ENCODE measurements around the gene SSUH2. TPM values are rescaled to one million over a fixed set of nuclear protein-coding genes. Genes with fewer than 3 reads are reported as not detected.

SSUH2 gene
- total RNA-seq, 2 donors from 2014 or later, result 5.3 to 7.9 TPM

DNA sequence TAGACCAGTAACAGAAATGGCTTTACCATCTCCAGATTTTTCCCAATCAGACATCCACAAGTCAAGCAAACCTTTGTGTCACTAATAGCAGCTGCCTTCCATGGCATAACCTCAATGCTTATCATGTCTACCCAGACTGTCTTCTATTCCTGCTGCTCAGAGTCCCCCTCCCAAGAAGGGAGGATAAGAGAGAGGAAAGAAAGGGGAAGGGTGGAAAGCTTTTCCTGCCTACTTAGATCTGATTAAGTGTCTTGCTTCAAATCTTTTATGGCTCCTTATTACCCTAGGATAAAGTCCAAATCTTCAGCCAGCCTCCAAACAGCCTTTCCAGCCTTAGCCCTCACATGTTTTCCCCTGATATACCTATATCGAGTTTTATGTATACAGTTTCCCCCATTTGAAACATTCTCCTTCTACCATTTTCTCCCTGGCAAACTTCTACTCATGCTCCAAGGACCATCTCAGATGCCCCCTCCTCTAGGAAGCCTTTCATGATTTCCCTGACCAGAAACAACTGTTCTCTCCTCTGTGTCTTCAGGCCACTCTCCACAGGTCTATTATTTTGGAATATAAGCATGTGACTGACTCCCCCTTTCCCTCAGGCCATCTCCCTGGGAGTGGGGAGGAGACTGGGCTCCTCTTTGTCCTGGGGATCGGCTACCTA lies 7.9 kb upstream of the SSUH2 start:
- Mint-ChIP-seq H3K27ac (no peak overlapping the region), H3K27me3 (ENCODE audit: insufficient read depth) (peaks cover 4% of the 10 kb centered on the region), H3K9me3 (peaks cover 11% of the 10 kb centered on the region), H3K36me3 (ENCODE audit: low read depth) (peaks cover 8% of the 10 kb centered on the region), H3K4me1 (peaks cover 31% of the 10 kb centered on the region), H3K4me3 (no peak overlapping the region)
- Histone ChIP-seq H3K9ac (ENCODE audit: extremely low read depth, low read length, poor library complexity, severe bottlenecking) (no peak overlapping the region), H3K4me1 (ENCODE audit: control insufficient read depth, insufficient read depth, low read length) (peaks cover 3% of the 10 kb centered on the region), H3K9me3 (ENCODE audit: control insufficient read depth, low read length) (peaks cover 15% of the 10 kb centered on the region), H3K27me3 (ENCODE audit: control insufficient read depth, insufficient read depth, low read length, poor library complexity, severe bottlenecking) (no peaks in the 10 kb centered on the region), H3K27ac (ENCODE audit: low read depth, low read length) (no peak overlapping the region), H3K4me3 (ENCODE audit: low read length) (no peak overlapping the region), H3K36me3 (ENCODE audit: control insufficient read depth, insufficient read depth, low read length) (peaks cover 16% of the 10 kb centered on the region)
- 90 to 100% methylated on average over 1 to 2 of the region's 2 CpGs for WGBS, 2 experiments (ENCODE audit: insufficient coverage in 1 of 2, insufficient read length in 1 of 2)
- no peak for DNase-seq
- TF ChIP-seq, protein P1, sequence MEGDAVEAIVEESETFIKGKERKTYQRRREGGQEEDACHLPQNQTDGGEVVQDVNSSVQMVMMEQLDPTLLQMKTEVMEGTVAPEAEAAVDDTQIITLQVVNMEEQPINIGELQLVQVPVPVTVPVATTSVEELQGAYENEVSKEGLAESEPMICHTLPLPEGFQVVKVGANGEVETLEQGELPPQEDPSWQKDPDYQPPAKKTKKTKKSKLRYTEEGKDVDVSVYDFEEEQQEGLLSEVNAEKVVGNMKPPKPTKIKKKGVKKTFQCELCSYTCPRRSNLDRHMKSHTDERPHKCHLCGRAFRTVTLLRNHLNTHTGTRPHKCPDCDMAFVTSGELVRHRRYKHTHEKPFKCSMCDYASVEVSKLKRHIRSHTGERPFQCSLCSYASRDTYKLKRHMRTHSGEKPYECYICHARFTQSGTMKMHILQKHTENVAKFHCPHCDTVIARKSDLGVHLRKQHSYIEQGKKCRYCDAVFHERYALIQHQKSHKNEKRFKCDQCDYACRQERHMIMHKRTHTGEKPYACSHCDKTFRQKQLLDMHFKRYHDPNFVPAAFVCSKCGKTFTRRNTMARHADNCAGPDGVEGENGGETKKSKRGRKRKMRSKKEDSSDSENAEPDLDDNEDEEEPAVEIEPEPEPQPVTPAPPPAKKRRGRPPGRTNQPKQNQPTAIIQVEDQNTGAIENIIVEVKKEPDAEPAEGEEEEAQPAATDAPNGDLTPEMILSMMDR (conservative IDR thresholded peaks at IDR 0.05), result no peak

DNA sequence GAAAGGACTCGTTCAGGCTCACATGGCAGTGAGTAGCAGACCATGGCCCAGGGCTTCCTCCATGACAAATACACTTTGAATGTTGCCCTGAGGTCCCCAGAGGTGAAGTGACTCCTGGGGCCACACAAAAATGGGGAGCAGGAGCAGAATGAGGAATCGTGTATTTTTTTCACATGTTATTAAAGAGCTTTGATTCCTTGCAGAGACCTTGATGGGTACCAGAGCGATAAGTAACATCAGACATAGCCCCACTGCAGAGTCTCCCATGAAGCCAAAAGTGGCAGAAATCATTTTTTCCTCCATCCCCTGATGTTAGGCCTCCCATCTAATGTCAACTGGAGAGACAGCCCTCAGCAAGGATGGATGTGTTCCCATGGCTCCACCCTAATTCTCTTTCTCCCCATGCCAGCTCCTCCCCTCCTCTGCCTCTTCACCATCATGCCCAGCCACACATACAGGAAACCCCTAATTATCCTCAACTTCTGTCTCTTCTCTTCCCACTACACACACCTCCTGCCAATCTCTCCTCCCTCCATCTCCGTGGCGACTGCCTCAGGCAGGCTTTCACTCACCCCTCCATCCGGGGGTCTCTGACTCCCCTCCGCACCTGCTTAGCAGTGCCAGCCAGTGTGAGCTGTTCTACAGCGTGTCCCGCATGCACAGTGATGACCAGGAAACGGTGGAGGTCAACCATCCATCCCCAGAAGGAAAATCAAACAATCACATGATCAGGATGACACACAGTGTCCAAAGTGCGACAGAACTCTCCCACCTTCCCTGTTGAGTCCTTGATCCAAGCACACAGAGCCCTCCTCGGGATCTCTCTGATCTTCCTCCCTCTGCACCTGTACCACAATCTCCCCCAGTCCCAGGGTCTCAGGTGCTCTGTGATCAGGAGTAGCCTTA lies 7.1 kb upstream of the SSUH2 start:
- Histone ChIP-seq H3K36me3 (ENCODE audit: control insufficient read depth, insufficient read depth, low read length) (peaks cover 11% of the 10 kb centered on the region), H3K27ac (ENCODE audit: low read depth, low read length) (no peak overlapping the region), H3K4me1 (ENCODE audit: control insufficient read depth, insufficient read depth, low read length) (peaks cover 3% of the 10 kb centered on the region), H3K9me3 (ENCODE audit: control insufficient read depth, low read length) (peaks cover 15% of the 10 kb centered on the region), H3K4me3 (ENCODE audit: low read length) (no peak overlapping the region), H3K9ac (ENCODE audit: extremely low read depth, low read length, poor library complexity, severe bottlenecking) (no peak overlapping the region), H3K27me3 (ENCODE audit: control insufficient read depth, insufficient read depth, low read length, poor library complexity, severe bottlenecking) (no peaks in the 10 kb centered on the region)
- peaks cover 31% of the 10 kb centered on the region for H3K4me1 Mint-ChIP-seq
- no peak overlapping the region for H3K4me3 Mint-ChIP-seq
- TF ChIP-seq, protein P1 (conservative IDR thresholded peaks at IDR 0.05), result no peak
- no peak for DNase-seq
- no peak overlapping the region for H3K27ac Mint-ChIP-seq
- H3K9me3 Mint-ChIP-seq, result peaks cover 11% of the 10 kb centered on the region
- H3K36me3 Mint-ChIP-seq (ENCODE audit: low read depth), result peaks cover 8% of the 10 kb centered on the region
- peaks cover 4% of the 10 kb centered on the region for H3K27me3 Mint-ChIP-seq (ENCODE audit: insufficient read depth)
- WGBS, 2 experiments (ENCODE audit: insufficient coverage in 1 of 2, insufficient read length in 1 of 2), result 86 to 88% methylated on average over 10 to 12 of the region's 12 CpGs

DNA sequence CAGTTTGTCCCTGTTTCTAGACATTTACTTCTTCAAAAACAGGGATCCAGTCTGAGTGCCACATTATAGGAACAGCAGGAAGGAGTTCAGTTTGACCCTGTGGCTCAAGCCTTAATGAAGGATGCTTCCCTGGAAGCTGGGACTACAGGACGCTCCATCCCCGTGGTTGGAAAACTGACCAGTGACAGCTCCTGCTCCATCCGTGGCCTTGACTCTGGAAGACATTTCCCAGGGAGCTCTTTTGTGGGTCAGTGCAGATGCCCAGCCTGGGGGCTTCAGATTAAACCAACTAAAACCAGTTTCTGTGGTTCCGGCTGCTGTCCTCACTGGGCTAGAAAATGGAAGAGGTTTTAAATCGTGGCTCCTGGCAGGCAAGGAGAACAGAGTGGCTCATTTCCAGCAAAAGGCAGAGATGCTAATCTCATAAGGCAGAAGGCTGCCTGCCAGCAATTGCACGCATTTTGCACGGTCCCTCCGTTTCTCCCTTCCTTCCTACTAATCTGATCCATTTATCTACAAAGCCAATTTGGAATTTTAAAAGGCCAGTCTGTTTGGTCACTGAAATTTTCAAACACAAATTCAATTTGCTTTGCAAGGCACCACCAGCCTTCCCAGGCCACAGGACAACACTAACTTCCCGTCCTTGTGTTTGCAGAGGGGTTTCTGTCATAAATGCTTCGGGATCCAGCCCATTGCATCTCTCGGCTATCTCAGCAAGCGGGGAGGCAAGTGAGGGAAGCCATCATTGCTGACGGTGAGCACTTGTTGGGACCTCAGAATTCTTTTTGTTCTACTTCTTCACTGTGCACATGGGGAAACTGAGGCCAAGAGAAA lies 6.2 kb upstream of the SSUH2 start:
- no peak for DNase-seq
- Mint-ChIP-seq H3K27me3 (ENCODE audit: insufficient read depth) (peaks cover 4% of the 10 kb centered on the region), H3K27ac (no peak overlapping the region), H3K9me3 (peaks cover 11% of the 10 kb centered on the region), H3K4me3 (no peak overlapping the region), H3K4me1 (peaks cover 25% of the 10 kb centered on the region), H3K36me3 (ENCODE audit: low read depth) (peaks cover 8% of the 10 kb centered on the region)
- Histone ChIP-seq H3K9me3 (ENCODE audit: control insufficient read depth, low read length) (peaks cover 15% of the 10 kb centered on the region), H3K27me3 (ENCODE audit: control insufficient read depth, insufficient read depth, low read length, poor library complexity, severe bottlenecking) (no peaks in the 10 kb centered on the region), H3K4me3 (ENCODE audit: low read length) (no peak overlapping the region), H3K9ac (ENCODE audit: extremely low read depth, low read length, poor library complexity, severe bottlenecking) (no peak overlapping the region), H3K4me1 (ENCODE audit: control insufficient read depth, insufficient read depth, low read length) (peaks cover 3% of the 10 kb centered on the region), H3K36me3 (ENCODE audit: control insufficient read depth, insufficient read depth, low read length) (peaks cover 11% of the 10 kb centered on the region), H3K27ac (ENCODE audit: low read depth, low read length) (no peak overlapping the region)
- WGBS, 2 experiments (ENCODE audit: insufficient coverage in 1 of 2, insufficient read length in 1 of 2), result 91 to 93% methylated on average over 12 to 13 of the region's 13 CpGs
- TF ChIP-seq, protein P1 (conservative IDR thresholded peaks at IDR 0.05), result no peak

Data from endodermal cell (in vitro differentiated cells).